Choroid plexus epithelial cell (primary cell): Measurements from ENCODE around the gene C19orf85.

Source experiments
- DNase-seq: peaks from one replicate; pipeline ENCODE4 v3.0.0-alpha.2; 2010; ENCODE audit warnings: low read depth
- H3K4me3 ChIP-seq: 2 replicates; pipeline ENCODE4 v1.5.1; 2011; ENCODE audit warnings: low read depth, mild to moderate bottlenecking, control low read depth, low read length, moderate library complexity
- TF ChIP-seq, protein P1 (sequence below): conservative IDR thresholded peaks from 2 replicates; pipeline ENCODE4 v1.5.1; 2011; ENCODE audit warnings: low read depth, mild to moderate bottlenecking, control low read depth, inconsistent platforms, low read length, moderate library complexity

The C19orf85 gene

DNA sequence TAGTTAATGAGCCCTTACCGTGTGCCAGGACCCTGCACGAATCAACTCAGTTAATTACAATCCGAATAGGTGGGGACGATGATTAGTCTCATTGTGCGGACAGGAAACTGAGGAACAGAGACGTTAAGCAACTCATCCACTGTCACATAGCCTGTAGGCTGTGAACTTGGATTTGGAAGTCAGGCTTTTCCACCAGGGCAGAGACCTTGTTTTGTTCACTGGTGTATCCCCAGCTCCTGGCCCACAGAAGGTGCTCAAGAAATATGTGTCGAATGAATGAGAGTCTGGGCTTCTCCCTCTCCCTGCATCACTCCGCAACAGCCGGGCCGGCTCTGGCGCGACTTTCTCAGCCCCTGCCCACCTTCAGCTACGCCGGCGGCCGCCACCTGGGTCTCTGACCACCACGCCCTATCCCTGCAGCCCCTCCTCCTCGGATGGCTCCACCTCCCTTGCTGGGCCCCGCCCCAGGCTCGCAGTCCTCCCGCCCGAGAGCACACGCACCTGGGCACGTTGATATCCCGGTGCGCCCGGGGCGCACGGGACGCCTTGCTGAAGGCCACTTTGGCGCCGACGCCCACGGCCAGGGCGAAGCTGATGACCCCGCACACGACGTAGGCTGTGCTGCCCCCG, 22.7 kb downstream of the C19orf85 start:
- no peak overlapping the region for H3K4me3 ChIP-seq
- TF ChIP-seq, protein P1, sequence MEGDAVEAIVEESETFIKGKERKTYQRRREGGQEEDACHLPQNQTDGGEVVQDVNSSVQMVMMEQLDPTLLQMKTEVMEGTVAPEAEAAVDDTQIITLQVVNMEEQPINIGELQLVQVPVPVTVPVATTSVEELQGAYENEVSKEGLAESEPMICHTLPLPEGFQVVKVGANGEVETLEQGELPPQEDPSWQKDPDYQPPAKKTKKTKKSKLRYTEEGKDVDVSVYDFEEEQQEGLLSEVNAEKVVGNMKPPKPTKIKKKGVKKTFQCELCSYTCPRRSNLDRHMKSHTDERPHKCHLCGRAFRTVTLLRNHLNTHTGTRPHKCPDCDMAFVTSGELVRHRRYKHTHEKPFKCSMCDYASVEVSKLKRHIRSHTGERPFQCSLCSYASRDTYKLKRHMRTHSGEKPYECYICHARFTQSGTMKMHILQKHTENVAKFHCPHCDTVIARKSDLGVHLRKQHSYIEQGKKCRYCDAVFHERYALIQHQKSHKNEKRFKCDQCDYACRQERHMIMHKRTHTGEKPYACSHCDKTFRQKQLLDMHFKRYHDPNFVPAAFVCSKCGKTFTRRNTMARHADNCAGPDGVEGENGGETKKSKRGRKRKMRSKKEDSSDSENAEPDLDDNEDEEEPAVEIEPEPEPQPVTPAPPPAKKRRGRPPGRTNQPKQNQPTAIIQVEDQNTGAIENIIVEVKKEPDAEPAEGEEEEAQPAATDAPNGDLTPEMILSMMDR: no peak
- DNase-seq: no peak

DNA sequence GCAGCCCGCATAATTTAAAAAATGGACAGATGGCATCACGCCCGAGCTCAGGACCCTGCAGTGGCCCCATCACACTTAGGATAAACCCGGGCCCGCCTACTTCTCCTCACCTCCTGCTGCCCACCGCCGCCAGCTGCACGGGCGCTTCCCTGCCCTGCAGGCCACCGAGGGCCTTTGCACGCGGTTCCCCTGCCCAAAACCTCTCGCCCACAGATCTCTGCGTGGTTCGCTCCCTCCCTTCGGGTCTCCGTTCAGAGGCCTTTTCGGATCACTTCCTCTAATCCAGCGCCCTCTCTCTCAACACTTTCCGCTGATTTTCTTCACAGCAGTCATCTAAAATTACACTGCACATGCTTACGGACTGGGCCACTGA, 23.2 kb downstream of the C19orf85 start:
- DNase-seq: no peak
- TF ChIP-seq, protein P1: no peak

DNA sequence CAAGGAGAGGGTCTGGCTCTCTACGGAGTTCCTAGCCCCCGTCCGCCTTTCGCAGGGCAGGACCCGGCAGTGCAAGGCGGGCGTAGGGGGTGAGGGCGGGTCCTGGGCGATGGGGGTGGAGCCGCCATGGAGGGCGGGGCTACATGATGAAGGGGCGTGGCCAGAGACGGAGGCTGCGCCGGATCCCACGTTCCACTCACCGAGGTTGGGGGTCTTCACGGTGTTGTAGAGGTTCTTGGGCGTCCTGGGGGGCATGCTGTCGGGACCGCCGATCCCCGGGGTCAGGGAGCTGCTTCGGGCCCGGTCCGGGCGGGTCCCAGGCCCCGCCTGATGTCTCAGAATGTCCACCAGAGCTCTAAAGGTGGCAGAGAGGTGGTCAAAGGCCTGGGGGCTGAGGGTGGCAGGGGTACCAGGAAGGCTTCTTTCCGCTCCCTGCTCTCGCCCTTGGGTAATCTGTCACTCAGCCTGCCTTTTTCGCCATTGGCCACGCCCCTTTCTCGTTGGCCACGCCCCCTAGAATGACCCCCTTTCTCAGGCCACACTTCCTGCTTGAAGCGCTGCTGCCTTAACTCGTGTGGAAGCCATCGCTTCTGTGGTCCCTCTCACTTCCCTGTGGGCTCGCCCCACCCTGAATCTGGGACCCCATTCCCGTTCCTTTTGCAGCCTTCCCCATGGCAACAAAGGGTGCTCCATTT, 24.0 kb downstream of the C19orf85 start:
- H3K4me3 ChIP-seq: no peak overlapping the region

More for the DNA sequence above, 23.2 kb downstream of the C19orf85 start:
- no peak overlapping the region for H3K4me3 ChIP-seq

DNA sequence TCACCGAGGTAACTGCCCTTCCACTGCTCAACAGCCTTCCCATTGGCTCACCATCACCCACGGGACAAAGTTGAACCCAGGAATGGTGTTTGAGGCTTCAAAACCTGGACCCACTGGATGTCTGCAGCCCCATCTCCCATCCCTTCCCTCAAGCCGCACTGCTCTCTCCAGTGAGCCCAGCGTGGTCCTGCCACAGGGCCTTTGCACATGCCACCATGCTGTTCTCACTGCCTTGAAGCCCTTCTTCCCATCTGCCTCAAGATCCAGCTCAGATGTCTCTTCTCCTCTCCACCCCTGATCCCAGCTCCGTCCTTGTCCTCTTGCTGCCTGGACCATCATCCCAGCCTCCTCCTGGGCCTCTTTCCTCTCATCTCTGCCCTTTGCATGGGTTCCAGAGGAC, 25.5 kb downstream of the C19orf85 start:
- no peak overlapping the region for H3K4me3 ChIP-seq
- DNase-seq: no peak
- TF ChIP-seq, protein P1: no peak

More for the DNA sequence above, 24.0 kb downstream of the C19orf85 start:
- TF ChIP-seq, protein P1: no peak
- no peak for DNase-seq

DNA sequence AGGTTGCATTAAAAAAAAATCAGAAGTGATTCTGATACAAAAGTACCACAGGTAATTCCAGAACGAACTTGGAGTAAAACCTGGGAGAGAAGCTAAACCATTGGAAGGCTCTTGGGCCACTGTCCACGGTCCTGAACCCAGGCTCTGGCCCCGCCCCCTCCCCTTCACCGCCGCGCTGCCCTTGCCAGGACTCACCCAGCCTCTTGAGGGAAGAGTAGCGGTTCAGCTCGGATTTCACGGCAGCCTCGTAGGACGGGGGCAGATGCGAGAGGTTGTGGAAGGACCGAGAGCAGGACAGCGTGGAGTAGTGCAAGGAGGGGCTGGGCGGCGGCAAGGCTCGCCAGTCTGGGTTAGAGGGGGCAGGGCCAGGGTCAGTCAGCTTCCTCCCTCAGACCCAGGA, 27.1 kb downstream of the C19orf85 start:
- no peak overlapping the region for H3K4me3 ChIP-seq
- TF ChIP-seq, protein P1: no peak
- DNase-seq: peak; percentile 74

DNA sequence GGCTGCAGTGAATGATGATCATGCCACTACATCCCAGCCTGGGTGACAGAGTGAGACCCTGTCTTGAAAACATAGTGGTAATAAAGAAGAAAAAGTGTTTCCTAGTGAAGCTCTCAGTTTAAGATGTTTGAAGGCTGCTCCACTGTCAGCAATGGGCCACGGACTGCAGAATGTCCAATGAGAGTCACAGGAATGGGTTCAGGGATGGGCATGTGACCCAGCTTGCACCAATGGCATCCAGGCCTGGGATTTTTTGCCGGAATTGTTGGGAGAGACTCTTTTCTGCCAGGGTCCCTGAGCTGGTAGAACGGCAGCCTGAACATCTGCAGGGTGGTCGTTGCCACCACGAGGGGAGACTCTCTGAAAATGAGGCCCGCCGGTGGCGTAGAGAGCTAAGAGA, 27.7 kb downstream of the C19orf85 start:
- no peak overlapping the region for H3K4me3 ChIP-seq
- no peak for DNase-seq
- TF ChIP-seq, protein P1: no peak

DNA sequence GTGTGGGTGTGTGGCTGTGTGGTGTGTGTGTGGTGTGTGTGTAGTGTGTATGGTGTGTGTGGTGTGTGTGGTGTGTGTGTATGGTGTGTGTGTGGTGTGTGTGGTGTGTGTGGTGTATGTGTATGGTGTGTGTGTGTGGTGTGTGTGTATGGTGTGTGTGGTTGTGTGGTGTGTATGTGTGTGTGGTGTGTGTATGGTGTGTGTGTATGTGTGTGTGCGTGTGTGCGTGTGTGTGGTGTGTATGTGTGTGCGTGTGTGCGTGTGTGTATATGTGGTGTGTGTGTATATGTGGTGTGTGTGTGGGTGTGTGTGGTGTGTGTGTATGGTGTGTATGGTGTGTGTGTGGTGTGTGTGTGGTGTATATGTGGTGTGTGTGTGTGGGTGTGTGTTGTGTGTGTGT, 29.5 kb downstream of the C19orf85 start:
- TF ChIP-seq, protein P1: no peak
- no peak for DNase-seq
- H3K4me3 ChIP-seq: no peak overlapping the region
